Measurements from ENCODE around the gene BTC.
"Not testable (repeated sequence)": the region's sequence is repeated elsewhere in the genome, so short reads cannot be mapped to it uniquely, and the experiment has no call there.

Gene BTC

DNA sequence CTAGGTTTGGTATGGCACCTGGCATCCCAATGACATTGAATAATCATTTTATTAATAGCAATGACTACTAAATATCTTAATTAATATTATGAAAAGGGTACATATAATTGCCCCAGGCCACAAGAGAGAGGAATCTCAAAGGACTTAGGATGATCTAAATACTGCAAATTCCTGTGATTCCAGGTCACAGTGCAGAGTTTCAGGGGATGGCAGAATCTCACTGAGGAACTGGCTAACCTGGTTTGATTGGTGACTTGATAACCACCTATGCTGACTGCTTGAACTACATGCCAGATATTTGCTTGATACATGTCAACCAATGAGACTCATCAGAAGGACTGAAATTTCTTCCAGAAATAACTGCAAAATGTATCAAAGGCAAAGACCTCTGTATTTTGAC lies 37.2 kb downstream of the BTC start:
- DNase-seq, result no peak

DNA sequence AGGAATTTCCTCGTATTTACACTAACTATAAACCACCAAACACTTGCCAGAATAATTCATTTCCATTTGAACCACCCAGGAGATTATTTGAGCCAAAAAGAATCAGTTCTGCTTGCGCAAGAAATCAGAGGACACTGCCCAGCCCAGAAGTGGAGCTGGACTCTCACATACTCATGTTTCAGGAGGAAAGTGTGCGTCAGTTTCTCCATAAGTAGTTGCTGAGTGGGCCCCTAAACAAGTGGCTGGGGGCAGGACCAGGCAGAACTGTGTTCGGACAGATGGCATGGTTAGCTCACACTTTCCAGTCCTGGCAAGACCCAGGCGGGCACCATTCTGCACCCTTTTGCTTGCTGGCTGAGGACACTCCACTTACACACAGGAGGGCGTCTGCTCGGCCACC lies 38.8 kb downstream of the BTC start:
- no peak for DNase-seq

DNA sequence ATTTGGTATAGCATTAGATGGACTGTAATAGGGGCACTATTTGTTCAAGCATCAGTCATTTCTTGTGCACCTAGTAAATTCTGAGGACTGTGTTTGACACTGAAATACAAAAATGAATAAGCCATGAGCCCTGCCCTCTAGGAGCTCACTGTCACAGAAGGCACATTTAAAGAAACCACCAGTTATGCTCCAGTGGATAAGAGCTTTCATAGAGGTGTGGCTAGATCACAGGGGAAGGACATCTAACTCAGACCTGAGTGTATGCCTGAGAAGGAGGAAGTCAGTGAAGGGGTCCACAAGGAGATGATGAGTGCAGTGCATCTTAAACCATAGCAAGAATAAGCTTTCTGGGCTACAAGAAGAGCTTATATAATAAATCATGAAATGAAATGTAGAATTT lies 40.1 kb downstream of the BTC start:
- DNase-seq, result peak; percentile 3

DNA sequence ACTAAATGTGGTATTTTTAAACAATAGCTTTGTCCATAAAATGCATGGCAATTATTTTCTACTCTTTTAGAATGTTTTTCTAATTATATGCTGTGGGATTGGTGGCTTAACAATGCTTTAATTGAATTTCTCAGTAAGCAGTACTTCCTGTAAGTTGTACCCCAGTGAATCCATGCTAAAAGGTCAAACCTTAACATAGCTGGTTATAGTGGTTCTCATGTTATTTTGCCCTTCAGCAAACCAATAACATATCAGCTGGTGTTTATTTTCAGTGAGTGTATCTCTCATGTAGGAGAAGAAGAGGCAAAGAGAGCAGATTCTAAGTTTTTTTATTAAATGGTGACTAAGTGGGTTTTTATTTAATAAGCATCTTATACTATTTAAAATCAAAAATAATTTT lies 41.5 kb downstream of the BTC start:
- no peak for DNase-seq

- DNase-seq, result no peak
Measured at GRCh38 chr4:74751856-74752255, 42.5 kb downstream of the BTC start.

- no peak for DNase-seq
Measured at GRCh38 chr4:74751247-74751646, 43.1 kb downstream of the BTC start.

- no peak for DNase-seq
Measured at GRCh38 chr4:74742185-74742584, 52.1 kb downstream of the BTC start.

- DNase-seq, result no peak
Measured at GRCh38 chr4:74738464-74739143, 55.7 kb downstream of the BTC start.

DNA sequence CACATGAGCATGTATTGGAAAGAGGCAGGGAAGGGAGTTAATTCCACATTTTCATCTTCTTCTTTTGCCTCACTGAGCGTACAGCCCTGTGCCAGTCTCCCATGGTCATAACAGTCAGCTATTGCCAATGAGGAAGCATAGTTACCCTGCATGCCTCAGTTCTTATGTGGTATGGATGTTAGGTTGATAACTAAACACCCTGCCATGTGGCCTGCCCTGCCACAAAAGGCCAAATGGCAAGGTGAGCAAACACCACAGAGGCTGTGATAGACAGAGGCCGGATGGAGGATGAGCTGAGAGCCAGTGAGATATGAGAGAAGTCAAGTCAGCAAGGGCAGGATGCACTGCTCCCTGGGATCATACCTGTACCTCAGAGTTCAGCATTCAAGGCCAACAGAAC lies 59.3 kb downstream of the BTC start:
- DNase-seq, result no peak

DNA sequence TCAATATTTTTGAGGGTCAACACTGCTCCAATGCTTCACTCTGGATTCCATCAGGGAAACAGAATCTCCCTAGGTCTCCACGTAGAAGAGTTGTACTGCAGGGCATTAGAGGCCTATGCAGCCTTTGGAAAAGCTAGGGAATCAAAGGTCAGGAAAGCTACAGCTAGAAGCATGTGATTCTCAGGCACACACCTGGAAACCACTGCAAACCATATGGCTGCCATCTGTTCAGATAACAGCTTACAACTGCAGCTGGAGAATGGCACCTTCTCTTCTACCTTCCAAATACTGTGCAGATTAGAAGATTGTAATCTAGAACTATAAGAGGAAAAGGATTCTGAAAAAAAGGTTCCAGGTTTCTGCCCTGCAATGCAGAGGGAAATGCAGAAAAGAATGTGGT lies 60.6 kb downstream of the BTC start:
- no peak for DNase-seq

DNA sequence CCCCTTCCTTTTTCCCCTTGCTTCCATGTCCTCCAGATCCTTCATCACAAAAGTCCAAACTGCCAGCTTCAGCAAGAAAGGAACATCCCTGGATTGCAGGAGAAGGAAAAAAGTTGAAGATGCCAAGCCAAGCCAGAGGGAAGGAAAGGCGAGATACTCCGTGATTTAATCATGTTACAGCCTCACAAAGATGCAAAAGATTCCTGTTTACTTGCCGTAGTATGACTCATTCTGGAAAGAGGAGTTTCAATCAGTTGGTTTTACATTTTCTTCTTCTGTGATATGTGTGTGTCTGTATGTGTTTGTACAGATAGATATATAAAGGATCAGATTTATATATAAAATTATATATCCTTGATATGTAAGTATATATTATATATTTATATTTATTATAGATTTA lies 69.3 kb downstream of the BTC start:
- no peak for DNase-seq

GRCh38 chr4:74716436-74716765 lies 77.9 kb downstream of the BTC start:
- DNase-seq, result no peak

- DNase-seq, result no peak
Measured at GRCh38 chr4:74715706-74716435, 78.5 kb downstream of the BTC start.

DNA sequence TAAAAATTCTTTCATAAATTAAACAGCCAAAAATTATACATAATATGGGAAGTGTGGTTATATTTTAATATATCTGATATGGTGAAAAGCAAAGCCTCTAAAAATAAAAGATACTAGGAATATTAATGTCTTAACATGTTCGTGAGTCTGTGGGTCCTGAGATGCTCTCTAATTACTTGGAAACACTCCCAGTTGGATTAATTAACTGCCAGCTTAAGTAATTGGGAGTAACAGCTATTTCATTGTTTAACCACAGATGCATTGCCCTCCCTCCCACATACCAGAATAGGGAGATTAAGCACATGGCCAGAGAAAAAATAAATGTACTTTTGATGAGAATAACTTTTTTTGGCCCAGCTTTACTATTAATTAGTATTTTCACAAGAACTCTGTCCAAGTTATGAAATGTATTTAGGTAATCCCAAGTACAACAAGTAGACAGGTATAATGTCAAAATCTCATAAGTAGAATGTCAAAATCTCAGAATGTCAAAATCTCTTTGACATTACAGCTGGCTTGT lies 79.7 kb downstream of the BTC start:
- no peak for DNase-seq

GRCh38 chr4:74708135-74708534 lies 86.2 kb downstream of the BTC start:
- not testable (repeated sequence) for DNase-seq
